ENCODE results near the gene ARHGAP11A.

Gene ARHGAP11A

DNA sequence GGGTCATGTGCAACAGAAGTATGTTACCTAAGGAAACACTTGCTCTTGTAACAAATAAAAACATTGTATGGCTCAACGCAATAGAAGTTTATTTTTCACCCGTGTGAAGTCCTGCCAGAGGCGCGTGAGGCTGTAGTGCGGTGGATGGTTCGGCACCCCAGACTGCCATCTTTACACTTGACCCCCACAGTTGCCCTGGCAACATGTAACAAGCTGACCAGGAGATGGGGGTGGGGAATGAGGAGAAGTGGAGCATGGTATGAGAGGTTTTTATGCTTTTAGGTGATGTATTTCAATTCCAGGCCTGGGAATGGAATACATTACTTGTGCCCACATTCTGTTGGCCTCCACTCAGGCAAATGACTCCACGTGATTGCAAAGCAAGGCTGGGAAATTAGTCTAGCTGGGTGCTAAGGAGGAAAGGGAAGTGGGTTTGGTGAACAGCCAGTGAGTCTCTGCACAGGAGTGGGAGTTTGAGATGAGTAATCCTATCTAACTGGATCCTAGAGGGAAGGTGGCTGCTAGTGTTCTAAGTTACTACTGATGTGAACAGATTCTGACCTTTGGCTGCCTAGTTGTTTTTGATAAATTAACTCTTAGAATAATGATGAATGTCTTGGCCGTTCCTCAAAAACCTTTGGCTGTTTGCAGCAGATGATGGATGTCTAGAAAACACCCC is 68.7 kb downstream of the ARHGAP11A start:
- no peak overlapping the region for H3K4me3 ChIP-seq (ENCODE audit: low read depth, low read length)

DNA sequence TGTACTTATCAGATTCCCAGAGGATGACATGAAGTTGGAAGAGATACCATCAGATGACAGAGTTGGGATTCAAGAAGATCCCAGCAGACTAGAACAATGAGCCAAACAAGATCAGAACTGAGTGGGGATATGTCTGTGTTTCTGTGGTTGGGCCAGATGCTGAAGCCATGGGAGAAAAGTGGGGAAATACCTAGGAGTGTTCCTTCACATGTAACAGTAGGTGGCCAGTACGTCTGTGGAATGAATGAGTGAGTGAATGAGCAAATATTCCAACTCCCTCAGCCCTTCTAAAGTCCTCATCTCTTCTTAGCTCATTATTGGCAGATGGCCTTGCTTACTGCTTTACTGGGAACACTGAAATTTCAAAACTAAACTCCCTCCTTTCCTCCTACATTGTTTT is 70.3 kb downstream of the ARHGAP11A start:
- H3K4me3 ChIP-seq (ENCODE audit: low read depth, low read length): no peak overlapping the region

DNA sequence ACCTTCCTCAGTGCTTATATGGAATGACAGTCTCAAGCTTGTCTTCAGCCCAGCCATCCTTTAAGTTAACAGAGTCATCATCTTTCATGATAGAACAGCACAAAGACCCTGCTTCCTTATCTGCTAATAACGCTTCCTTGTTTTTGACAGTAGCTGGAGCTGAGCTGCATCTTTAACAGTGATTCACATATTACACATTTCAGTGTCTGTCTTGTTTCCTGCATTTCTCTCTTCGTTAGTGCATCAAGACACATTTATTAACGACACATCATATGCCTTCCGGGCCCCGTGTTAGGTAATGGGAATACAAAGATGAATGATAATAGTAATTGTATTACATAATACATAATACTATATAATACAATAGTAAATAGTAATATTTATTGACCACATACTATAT is 72.3 kb downstream of the ARHGAP11A start:
- H3K4me3 ChIP-seq (ENCODE audit: low read depth, low read length): no peak overlapping the region

DNA sequence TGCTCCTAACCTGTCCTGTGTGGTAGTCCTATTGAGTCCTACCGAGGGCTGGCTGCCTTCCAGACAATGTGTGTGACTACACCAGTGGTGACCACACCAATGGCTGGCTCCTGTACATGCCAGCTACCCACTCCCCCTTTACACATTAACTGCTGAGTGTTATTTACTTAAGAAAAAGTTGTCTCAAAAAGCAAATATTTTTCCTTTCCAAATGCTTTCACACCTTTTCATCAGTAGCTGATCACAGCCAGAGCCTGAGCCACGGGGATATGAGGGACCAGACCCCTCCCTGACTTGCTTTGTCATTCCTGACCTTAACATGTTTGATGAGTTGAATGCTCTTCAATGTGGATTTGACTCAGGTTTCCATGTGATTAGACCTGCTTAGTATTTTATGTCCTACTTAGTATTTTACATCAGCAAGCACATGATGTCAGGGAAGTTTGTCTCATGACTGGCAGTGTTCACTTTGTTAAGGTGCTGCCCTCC is 72.9 kb downstream of the ARHGAP11A start:
- no peak overlapping the region for H3K4me3 ChIP-seq (ENCODE audit: low read depth, low read length)
